NOMO-1 treated with DMSO at 0.1 percent for 48 hours (cell line): Measurements from ENCODE around the gene PCMTD2.

Experiments used
- DNase-seq: peaks from one replicate; lab custom pipeline; 2025; ENCODE audit not compliant: unreplicated experiment; lab: John Stamatoyannopoulos, UW

PCMTD2 gene

DNA sequence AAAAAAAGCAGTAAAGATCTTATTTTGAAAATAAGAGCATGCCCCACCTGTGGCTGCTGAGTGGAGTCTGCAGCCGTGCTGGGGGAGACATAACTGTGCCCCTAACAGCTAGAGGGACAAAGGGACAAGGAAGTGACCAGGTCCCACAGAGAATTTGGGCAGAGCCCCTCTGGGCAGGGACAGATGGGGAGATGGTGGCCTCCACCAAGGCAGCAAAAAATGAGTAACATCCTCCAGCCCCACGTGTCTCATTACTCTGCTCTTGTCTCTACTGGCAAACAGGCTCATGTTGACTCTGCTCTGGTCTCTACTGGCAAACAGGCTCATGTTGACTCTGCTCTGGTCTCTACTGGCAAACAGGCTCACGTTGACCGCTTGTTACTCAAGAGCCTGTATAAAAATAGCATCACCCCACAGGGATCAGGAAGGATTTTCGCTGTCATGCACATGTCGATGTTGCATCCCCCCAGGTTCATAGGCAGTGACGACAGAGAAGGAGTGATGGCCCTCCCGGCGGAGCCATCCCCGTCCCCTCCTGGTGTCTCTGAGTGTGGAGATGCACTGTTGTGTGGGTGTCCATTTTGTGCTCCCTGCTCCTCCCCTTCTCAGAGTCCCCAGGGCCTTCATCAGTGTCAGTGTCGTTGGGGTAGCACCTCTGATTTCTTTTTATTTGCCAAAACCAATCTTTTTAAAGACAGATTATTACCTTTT lies 17.3 kb upstream of the PCMTD2 start:
- no peak for DNase-seq

DNA sequence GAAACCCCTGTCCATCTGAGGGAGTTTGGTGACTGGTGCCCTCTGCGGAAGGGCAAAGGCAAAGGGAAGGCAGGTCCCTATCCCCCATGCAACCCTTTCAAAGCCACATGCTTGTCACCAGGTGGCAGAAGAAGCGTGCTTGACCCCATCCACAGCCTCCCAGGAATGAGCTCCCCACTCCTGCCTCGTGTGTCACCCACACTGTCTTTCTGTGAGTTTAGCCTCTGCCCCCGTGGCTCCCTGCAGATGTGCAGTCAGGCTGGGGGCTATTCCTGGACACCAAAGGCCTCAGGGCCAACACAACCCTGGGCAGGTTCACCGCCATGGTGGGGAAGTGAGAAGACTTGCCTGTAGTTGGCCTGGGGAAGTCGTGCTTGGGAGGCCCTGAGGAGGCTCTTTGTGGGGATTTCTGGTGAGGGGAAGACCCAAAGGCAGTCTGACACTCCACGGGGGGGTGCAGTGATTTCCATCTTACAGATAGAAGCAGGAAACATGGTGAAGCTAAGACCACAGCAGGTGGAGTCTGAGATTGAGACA lies 16.6 kb upstream of the PCMTD2 start:
- no peak for DNase-seq

DNA sequence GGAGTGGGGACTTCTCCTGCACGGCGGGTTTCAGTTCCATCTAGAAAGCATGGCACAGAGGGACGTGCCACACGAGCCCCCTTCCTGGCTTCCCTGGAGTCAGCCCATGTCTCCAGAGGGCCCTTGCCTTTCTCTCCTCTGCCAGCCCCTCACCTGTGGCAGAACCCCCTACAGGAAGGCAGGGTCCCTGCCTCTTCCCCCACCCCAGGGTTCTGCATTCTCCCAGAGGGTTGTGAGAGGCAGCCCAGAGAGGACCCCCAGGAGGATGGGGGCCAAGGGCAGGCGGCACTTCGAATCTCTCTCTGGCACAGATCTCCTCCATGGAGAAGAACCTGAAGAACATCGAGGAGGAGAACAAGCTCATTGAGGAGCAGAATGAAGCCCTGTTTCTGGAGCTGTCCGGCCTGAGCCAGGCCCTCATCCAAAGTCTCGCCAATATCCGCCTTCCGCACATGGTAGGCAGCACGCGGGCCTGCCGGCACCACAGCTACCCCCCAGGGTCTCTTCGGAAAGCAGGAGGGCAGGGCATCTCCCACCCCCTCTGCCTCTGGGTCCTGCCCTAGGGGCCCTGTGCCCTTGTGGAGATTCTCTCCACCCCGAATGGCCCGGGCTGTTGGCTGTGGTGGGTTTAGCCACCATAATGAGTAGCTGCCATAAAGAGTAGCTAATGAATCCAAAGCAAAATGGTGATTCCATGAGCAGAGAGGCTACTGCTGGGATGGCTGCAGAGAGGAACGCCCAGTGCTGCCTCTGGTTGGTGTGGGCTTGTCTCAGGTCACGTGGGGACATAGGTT lies 15.9 kb upstream of the PCMTD2 start:
- no peak for DNase-seq

DNA sequence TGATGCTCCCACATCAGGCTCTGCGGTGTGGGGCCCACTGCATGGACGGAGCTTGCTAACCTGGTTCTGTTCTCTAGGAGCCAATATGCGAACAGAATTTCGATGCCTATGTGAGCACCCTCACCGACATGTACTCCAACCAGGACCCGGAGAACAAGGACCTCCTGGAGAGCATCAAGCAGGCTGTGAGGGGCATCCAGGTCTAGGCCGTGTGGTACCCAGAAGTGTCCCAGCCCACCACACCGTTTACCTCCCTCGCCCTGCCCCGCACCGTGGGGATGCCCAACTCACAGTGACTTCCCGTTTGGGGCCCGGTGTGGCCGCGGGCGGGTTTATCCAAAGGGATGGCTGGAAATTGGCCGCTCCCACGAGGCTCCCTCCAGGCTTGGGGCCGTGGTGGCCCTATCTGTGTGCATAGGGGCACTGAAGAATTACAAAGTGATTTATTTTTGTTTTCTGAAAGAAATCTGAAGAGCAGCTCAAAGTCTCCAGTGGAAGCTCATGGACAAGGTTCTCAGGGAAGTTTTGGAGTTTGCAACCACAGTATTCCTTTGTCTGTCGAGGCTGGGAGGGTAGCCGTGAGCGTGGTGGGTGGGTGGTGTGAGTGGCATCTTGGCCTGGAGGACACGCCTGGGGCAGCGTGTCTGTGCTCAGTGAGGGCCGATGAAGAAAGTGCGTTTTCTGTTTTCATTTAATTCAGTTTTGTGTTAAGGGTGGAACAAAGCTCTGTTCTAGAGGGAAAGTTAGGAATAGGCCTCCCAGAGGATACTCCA lies 15.1 kb upstream of the PCMTD2 start:
- DNase-seq: no peak

DNA sequence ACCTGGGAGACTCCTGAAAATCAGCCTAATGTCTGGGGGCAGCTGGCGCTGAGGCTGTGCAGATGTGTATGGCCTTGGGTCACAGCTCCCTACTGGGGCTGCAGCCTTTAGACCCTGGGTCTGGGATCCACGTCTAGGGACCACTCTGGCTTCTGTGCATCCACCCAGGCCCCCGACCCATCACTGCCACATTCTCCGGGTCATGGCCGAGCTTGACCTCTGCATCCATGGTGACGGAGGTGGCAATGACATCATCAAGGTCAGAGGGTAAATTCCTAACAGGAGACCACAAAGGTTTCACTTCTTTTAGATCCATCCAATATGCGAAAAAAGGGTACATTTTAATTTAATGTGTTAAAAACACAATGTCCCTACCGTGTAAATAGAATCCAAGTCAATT lies 14.5 kb upstream of the PCMTD2 start:
- DNase-seq: no peak

DNA sequence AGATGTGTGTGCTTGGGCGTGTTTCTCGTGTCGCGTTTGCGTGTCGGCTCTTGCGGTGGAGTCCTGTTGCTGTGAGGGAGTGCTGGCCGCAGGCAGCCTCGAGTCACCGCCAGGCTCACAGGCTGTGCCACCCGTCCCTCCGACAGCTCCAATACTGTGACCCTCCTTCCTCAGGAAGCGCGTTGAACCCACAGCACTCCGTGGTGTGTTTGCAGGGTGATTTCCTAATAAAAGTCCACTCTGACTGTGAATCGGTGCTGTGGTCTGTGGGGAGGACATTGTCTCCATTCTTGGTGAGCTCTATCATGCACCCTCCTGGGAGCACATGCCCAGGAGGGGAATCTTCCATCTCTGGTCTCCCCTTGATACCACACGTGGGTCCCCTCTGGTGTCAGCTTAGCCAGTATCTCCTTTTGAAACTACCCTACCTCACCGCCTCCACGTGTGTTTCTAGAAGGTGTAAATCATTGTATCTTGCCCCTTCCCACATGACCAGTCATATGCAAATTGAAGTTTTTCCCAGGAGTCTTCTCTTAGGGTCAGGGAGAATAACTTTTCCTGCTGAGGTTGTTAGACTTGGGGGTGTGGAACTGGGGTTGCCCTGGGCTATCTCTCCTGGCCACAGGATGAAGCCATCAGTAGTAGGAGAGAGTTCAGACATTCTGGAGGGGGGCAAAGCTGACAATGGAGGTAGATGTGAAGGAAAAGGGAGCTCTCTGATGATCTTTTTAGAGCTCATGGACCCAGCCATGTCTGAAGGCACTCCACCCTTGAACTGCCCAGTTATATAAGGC lies 13.3 kb upstream of the PCMTD2 start:
- DNase-seq: no peak

DNA sequence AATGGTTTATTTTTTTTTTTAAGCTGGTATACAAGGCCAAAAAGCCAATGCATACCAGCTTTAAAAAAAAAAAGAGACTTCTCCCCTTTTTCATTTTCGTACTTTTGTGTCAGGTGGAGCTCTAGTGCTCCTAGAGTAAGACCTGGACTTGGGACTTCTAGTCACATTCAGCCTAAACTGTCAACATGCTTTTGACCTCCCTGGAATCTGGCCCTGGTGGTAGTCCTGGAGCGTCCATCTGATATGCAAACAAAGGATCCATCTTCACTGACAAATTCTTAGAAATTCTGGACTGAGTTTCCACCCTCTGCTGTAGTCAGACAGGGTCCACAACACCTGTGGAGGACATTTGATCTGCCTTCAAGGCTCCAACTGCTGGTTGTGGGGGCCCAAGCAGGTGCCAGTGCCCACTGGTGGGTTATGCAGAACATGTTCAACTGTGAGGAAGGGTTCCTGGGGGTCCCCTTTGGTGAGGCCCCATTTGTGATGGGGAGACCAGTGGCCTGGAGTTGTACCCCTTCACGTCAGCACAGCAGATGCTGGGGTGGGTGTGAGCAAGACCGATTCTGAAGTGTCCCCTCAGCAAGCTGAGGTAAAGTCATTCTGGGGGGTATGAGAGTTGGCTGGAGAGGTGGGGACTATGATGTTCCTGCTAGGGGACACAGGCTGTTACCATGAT lies 12.6 kb upstream of the PCMTD2 start:
- DNase-seq: no peak

DNA sequence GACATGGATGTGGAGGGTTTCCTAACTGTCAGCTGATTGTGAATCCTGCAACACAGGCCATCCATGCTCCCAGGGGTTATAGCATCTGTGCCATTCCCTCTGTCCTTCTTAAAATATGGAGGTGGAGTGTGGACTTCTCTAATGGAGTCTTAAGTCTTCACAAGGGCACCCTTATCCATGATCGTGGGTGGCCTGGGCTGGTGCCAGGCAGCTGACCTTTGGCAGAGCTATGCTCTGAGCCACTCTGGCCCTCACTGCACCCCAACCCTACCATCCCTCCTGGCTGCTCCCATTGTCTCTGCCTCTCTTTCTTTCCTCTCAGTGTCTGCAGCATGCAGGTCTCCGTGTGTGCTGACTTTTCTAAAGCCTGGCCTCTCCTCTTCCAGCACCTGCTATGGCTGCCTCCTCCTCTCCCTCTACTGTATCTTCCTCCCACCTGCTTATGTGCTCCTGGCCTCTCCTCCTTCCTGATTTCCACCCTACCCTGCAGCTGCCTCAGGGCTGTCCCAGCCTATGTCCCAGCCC lies 11.2 kb upstream of the PCMTD2 start:
- no peak for DNase-seq

DNA sequence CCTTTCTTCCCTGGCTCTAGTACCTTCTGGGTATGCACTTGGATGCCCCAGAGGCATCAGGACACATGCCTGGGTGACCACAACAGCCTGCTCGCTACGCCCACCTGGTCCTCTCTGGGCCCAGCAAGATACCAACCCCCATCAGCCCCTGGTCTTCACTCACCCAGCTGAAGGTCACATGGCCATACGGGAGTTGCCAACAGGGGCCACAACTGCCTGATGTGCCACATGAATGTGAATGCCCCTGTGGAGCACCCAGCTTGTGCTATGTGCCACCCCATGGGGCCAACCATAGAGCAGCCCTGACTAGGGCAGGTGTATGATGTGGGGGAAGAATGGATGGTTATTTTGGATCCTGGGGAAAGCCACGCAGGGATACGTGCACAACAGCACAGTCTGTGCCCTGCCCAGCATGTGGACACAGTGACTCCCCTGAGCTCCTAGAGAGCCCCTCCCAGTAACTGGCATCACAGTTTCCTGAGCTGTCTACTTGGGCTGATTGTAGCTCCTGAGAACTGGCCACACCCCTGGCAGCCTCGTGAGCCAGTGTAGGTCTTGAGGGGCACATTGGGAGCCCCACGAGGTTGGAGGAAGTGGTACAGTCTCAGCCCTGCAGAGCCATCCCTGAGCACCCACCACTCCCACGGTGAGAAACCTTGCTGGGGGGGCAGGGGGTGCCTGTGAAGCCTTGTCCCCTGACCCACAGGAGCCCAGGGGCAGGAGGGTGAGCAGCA lies 10.5 kb upstream of the PCMTD2 start:
- no peak for DNase-seq

DNA sequence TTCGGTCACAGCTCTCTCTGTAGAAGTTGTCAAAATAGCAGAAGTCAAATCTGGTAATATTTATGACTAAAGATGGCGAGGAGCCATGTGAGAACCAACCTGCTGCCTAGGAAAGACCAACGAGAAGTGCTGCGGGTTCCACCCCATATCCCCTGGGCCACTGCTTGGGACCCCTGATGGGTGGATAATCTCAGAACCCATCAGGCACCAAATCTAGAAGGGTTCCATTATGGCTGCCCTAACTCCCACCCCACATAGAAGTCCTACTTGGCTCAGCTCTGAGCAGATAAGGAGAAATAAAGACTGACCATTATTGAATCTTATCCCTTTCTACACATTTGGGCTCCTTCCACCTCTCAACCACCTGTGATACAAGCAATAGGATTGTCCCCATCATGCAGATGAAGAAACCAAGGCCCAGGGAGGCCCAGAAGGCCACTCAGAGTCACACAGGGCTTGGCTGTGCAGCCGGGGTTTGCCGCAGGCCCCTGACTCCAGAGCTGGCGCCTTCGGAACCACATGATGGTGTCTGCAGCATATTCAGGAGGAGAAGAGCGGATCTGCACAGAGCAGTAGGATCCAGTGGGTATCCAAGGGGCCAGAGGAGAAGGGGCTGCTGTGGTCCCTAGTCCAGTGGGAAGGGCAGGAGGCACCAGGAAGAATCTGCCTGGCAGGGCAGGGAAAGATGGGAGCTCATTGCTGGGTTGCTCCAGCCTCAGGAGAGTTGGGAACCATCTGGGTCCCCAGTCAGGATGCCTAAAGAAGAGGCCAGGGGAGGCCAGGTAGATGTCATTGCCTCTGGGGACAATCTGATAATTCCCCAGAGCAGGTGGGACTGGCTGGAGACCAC lies 9.6 kb upstream of the PCMTD2 start:
- no peak for DNase-seq

DNA sequence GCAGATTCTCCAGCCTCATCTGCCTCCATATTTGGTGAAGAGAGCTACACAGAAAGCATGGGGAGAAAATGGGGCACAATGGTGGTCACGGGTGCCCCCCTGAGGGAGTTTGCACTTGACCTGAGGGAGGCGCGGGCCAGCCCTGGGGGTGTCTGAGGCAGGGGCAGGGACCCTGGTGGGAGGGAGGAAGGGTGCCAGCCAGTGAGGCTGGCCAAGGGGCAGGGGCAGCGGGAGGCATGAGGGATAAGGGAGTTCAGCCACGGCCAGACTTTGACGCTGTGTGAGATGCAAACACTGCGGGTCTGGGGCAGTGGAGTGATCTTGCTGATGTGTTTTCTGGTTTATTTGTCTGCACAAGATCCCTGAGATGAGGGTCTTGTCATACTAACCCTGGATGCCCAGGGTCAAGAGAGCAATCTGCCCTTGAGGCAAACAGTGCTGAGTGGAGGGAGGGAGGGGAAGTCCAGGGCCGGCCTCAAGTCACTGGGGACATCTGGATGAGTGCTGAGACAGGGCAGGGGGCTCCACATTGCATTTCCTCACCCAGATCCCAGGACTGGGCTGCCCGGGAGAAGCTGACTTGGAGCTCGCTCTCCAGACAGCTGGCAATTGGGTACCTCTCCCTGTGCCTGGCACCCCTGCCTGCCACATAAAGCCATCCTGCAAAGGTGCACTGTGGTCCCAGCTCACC lies 8.8 kb upstream of the PCMTD2 start:
- no peak for DNase-seq

DNA sequence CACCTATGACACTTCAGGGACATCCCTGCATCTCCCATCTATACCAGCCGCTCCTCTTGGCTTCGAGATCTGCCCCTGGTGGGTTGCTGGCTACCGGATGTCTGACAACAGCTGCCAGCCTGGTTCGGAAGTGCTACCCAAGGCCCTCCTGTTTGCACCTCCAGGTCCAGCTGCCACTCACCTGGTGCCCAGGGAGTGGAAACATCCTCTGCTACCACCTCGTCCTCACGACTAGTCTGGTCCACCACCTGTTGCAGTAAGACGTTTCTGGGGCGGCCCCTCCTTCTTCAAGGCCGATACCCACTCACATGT lies 8.3 kb upstream of the PCMTD2 start:
- no peak for DNase-seq

DNA sequence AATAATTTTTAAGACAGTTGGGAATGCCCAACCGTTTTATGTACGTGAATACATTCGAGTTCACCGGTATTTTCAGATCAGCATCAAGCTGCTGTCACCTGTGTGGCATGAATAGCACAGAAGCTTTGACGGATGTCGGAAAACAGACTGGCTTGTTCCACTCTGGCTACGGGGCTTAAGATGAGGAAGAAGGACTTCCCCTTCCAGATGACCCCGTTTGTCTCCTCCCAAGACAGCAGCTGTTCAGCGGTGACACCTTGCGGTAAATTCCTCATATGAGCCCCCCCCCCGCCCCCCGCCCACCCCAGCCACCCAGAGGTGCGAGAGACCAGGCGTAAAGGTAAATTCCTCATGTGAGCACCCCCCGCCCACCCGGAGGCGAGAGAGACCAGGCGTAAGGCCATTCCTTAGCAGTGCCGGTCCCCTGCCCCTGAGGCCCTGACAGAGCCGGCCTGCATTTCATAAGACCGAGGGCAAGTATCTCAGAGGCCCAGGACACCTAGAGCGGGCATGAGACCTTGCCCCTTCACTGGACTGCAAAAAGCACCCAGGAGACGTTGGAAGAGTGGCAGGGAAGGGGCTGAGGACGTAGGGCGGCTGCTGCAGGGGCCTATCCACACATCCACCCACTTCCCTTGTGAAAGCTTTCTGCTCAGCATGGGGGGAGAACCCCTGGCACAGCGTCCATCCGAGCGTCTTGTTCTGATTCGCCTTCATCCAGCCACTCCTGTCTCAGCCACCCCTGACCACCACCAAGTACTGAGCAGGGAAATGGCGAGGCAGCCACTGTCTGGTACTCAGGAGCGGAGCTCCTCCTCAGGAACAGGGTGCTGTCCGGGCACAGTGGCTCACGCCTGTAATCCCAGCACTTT lies 7.3 kb upstream of the PCMTD2 start:
- DNase-seq: peak; percentile 17

DNA sequence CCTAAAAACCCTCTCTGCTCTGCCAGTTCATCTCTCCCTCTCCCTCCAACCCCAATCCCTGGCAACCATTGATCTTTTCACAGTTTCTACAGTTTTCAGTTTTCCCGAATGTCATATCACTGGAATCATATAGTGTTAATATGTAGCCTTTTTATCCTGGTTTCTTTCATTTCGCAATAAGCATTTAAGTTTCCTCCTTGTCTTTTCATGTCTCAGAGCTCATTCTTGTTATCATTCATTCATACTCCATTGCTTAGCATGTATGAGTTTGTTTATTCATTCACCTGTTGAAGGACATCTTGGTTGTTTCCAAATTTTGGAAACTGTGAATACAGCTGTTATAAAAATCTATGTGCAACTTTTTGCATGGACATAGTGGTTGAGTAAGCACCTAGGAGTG lies 5.5 kb upstream of the PCMTD2 start:
- DNase-seq: no peak

DNA sequence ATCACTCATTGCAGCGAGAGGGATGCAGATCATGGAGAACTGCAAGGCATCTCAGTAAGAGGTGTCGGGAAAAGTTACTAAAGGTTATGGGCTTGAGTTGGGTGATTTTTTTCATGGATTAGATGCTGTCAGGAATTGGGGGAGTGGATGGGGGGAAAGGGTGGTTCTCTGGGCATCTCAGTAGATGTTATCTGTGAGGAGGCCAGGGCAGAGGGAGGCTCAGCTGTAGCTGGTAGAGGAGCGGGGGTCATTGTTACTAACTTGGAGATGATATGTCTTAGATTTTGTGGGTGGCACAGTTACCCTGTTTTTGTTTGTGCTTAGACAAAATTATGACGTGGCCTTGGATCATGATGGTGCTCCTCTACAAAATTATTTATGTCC lies 2.6 kb upstream of the PCMTD2 start:
- no peak for DNase-seq

DNA sequence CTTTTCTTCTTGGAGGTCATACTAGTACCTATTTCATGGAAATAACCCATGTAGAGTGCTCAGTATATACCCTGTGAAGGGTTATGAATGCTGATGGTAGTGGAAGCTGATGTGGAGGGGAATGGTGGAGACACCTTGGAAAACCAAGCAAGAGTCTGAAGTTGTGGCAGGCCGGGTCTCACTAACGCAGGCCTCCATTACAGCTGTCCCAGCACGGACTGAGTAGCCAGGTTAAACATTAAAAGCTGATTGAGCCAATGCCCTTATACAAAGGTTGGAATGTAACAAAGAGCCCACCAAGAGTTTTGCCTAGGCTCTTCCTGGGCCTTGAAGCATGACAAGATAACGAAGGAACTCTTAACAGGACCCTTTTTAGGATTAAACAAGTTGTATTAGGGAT lies 2.1 kb upstream of the PCMTD2 start:
- DNase-seq: no peak

DNA sequence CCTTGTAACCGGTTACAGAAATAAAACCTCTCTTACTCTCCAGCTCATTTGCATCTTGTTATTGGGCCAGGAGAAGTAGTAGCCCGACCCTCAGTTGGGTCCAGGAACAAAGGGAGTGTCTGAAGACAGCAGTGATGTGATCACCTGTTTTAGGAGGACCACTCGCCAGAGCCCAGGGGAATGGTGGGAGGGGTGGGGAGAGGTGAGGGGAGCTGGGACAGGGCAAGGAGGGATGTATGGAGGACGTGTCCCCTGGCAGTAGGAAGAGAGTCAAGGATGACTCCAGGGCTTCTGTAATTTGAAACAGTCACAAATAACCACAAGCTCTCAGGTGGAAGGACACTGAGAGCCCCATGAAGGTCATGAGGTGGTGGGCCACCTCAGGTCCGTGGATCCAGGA lies 1.4 kb upstream of the PCMTD2 start:
- no peak for DNase-seq
